H9 (cell line): Measurements from ENCODE around the gene ART4. TPM values are rescaled to one million over a fixed set of nuclear protein-coding genes. Genes with fewer than 3 reads are reported as not detected.

Experiments used
- DNase-seq: peaks from one replicate; pipeline ENCODE4 v3.0.0-alpha.2; 2017
- H2AFZ ChIP-seq: one replicate; pipeline ENCODE4 v1.6.1; 2013; ENCODE audit warnings: mild to moderate bottlenecking, low read length, control low read depth, moderate library complexity
- H2AK5ac ChIP-seq: 2 replicates; pipeline ENCODE4 v1.6.1; 2013; ENCODE audit warnings: low read length, control low read depth, mixed read lengths; ENCODE audit not compliant: insufficient read length
- H2BK120ac ChIP-seq: one replicate; pipeline ENCODE4 v1.6.1; 2013; ENCODE audit warnings: low read depth, mild to moderate bottlenecking, low read length, control low read depth, inconsistent platforms; ENCODE audit not compliant: poor library complexity, severe bottlenecking
- H2BK12ac ChIP-seq: 2 replicates; pipeline ENCODE4 v1.6.1; 2013; ENCODE audit warnings: low read length, control low read depth, mixed read lengths, low read depth; ENCODE audit not compliant: insufficient read length
- H2BK15ac ChIP-seq: 2 replicates; pipeline ENCODE4 v1.6.1; 2013; ENCODE audit warnings: low read depth, low read length, control low read depth
- H2BK20ac ChIP-seq: one replicate; pipeline ENCODE4 v1.6.1; 2013; ENCODE audit warnings: low read depth, mild to moderate bottlenecking, low read length, control low read depth, inconsistent platforms; ENCODE audit not compliant: poor library complexity, severe bottlenecking
- H2BK5ac ChIP-seq: 2 replicates; pipeline ENCODE4 v1.6.1; 2013; ENCODE audit warnings: low read length, control low read depth, mixed read lengths; ENCODE audit not compliant: insufficient read length
- H3K14ac ChIP-seq: 2 replicates; pipeline ENCODE4 v1.6.1; 2013; ENCODE audit warnings: low read length, control low read depth; ENCODE audit not compliant: insufficient read depth
- H3K18ac ChIP-seq: 2 replicates; pipeline ENCODE4 v1.6.1; 2013; ENCODE audit warnings: low read depth, mild to moderate bottlenecking, mixed read lengths, low read length, control low read depth; ENCODE audit not compliant: insufficient read length
- H3K23ac ChIP-seq: 2 replicates; pipeline ENCODE4 v1.6.1; 2013; ENCODE audit warnings: low read length, control low read depth, mixed read lengths, low read depth; ENCODE audit not compliant: insufficient read length
- H3K23me2 ChIP-seq: 2 replicates; pipeline ENCODE4 v1.6.1; 2013; ENCODE audit warnings: low read depth, mild to moderate bottlenecking, mixed read lengths, low read length, control low read depth; ENCODE audit not compliant: insufficient read length, poor library complexity, severe bottlenecking
- H3K27ac ChIP-seq: 2 replicates; pipeline ENCODE4 v1.5.1; 2013; ENCODE audit warnings: low read length, control low read depth, mixed read lengths, low read depth; ENCODE audit not compliant: insufficient read length
- H3K27me3 ChIP-seq: 2 replicates; pipeline ENCODE4 v1.6.1; 2013; ENCODE audit warnings: low read length, control low read depth, inconsistent platforms; ENCODE audit not compliant: insufficient read depth
- H3K4ac ChIP-seq: 2 replicates; pipeline ENCODE4 v1.6.1; 2013; ENCODE audit warnings: low read depth, mild to moderate bottlenecking, control low read depth, inconsistent platforms, low read length, moderate library complexity
- H3K4me1 ChIP-seq: 2 replicates; pipeline ENCODE4 v1.6.1; 2013; ENCODE audit warnings: low read length, control low read depth, inconsistent platforms; ENCODE audit not compliant: insufficient read depth
- H3K4me2 ChIP-seq: 2 replicates; pipeline ENCODE4 v1.6.1; 2013; ENCODE audit warnings: low read length, control low read depth, mixed read lengths; ENCODE audit not compliant: insufficient read length, insufficient read depth
- H3K56ac ChIP-seq: 2 replicates; pipeline ENCODE4 v1.6.1; 2013; ENCODE audit warnings: low read depth, mild to moderate bottlenecking, mixed read lengths, low read length, control low read depth; ENCODE audit not compliant: insufficient read length
- H3K79me1 ChIP-seq: 2 replicates; pipeline ENCODE4 v1.6.1; 2013; ENCODE audit warnings: low read depth, mild to moderate bottlenecking, moderate library complexity, low read length, control low read depth, inconsistent platforms; ENCODE audit not compliant: insufficient read depth, poor library complexity, severe bottlenecking
- H3K79me2 ChIP-seq: 2 replicates; pipeline ENCODE4 v1.6.1; 2013; ENCODE audit warnings: low read length, control low read depth, inconsistent platforms; ENCODE audit not compliant: insufficient read depth
- H3K9ac ChIP-seq: 2 replicates; pipeline ENCODE4 v1.6.1; 2013; ENCODE audit warnings: low read length, control low read depth, mixed read lengths; ENCODE audit not compliant: insufficient read length; ENCODE audit errors: extremely low read depth
- H3K9me3 ChIP-seq: one replicate; pipeline ENCODE4 v1.6.1; 2013; ENCODE audit warnings: low read depth, low read length, inconsistent platforms; ENCODE audit not compliant: control insufficient read depth
- H3T11ph ChIP-seq: one replicate; pipeline ENCODE4 v1.6.1; 2013; ENCODE audit warnings: mild to moderate bottlenecking, low read length, control low read depth, inconsistent platforms
- H4K20me1 ChIP-seq: one replicate; pipeline ENCODE4 v1.6.1; 2013; ENCODE audit not compliant: control insufficient read depth, insufficient read length, insufficient read depth
- H4K5ac ChIP-seq: 2 replicates; pipeline ENCODE4 v1.6.1; 2013; ENCODE audit warnings: low read depth, mild to moderate bottlenecking, mixed read lengths, low read length, control low read depth; ENCODE audit not compliant: insufficient read length
- H4K8ac ChIP-seq: replicated peaks from 2 replicates; pipeline ENCODE4 v1.6.1; 2013; ENCODE audit warnings: low read length, control low read depth, mixed read lengths, low read depth; ENCODE audit not compliant: insufficient read length
- H4K91ac ChIP-seq: 2 replicates; pipeline ENCODE4 v1.6.1; 2013; ENCODE audit warnings: low read depth, mild to moderate bottlenecking, moderate library complexity, mixed read lengths, low read length, control low read depth; ENCODE audit not compliant: insufficient read length
- H3K27ac Mint-ChIP-seq, 3 experiments: 2 replicates in 2 of 3; 3 replicates in 1 of 3; pipeline ENCODE4 v1.8.0; 2020 to 2021; ENCODE audit warnings: mixed read lengths in 3 of 3, mild to moderate bottlenecking in 1 of 3, moderate library complexity in 1 of 3
- H3K27me3 Mint-ChIP-seq: 2 replicates; pipeline ENCODE4 v1.8.0; 2021; ENCODE audit warnings: low read depth, mild to moderate bottlenecking, moderate library complexity, mixed read lengths
- H3K36me3 Mint-ChIP-seq, 3 experiments: 2 replicates in 2 of 3; 3 replicates in 1 of 3; pipeline ENCODE4 v1.8.0; 2020 to 2021; ENCODE audit warnings: low read depth in 3 of 3, mixed read lengths in 3 of 3; ENCODE audit not compliant: insufficient read depth in 1 of 3
- H3K4me1 Mint-ChIP-seq, 2 experiments: 2 replicates each; pipeline ENCODE4 v1.8.0; 2020; ENCODE audit warnings: mixed read lengths in 2 of 2
- H3K4me3 Mint-ChIP-seq, 2 experiments: 2 replicates in 1 of 2; 3 replicates in 1 of 2; pipeline ENCODE4 v1.8.0; 2020 to 2021; ENCODE audit warnings: mild to moderate bottlenecking in 2 of 2, mixed read lengths in 2 of 2, moderate library complexity in 1 of 2
- H3K9me3 Mint-ChIP-seq, 2 experiments: 2 replicates in 1 of 2; 3 replicates in 1 of 2; pipeline ENCODE4 v1.8.0; 2020; ENCODE audit warnings: mild to moderate bottlenecking in 2 of 2, mixed read lengths in 2 of 2, moderate library complexity in 1 of 2
- CTCF ChIP-seq: fragments of 200-600 bp; sonication (generic); conservative IDR thresholded peaks from 3 replicates; pipeline ENCODE4 v1.8.0; 2021; ENCODE audit warnings: antibody characterized with exemption, mild to moderate bottlenecking
- WGBS: extraction: QIAGEN DNeasy Blood & Tissue Kit; methylation state at CpG from one replicate; pipeline ENCODE4 v1.1.7; 2013; ENCODE audit warnings: missing lambda C conversion rate, low lambda C conversion rate, mixed read lengths; ENCODE audit not compliant: insufficient read length; ENCODE audit errors: extremely low coverage; 5-methylcytosine and 5-hydroxymethylcytosine counted together
- total RNA-seq: library from RNA; stranded (reverse); gene quantifications from 2 replicates; pipeline ENCODE4 v1.2.1, GENCODE V29; 2021

Gene ART4
- total RNA-seq, 1 experiment from 2014 or later, result not detected

GRCh38 chr12:14775636-14775980 lies 67.7 kb downstream of the ART4 start:
- Histone ChIP-seq H3K9me3 (no peaks in the 10 kb centered on the region), H2BK120ac (no peak overlapping the region), H2BK12ac (no peak overlapping the region), H4K91ac (no peak overlapping the region), H3K23ac (no peak overlapping the region), H3K14ac (no peak overlapping the region), H3K27me3 (no peaks in the 10 kb centered on the region), H4K5ac (no peak overlapping the region), H3K4me1 (no peaks in the 10 kb centered on the region), H3K18ac (no peak overlapping the region), H3K56ac (no peak overlapping the region), H3K4me2 (peak overlapping the region; percentile 75), H4K8ac (no peak overlapping the region), H2AFZ (no peak overlapping the region), H2BK15ac (no peak overlapping the region), H3T11ph (no peak overlapping the region), H3K23me2 (peaks cover 13% of the 10 kb centered on the region), H3K79me2 (no peaks in the 10 kb centered on the region; the same call in 1 of the 2 replicates), H3K9ac (no peak overlapping the region), H2BK5ac (no peak overlapping the region), H4K20me1 (peaks cover 2% of the 10 kb centered on the region), H3K4ac (no peak overlapping the region), H2BK20ac (no peak overlapping the region), H3K79me1 (no peaks in the 10 kb centered on the region), H2AK5ac (no peak overlapping the region), H3K27ac (no peak overlapping the region)
- Mint-ChIP-seq H3K27ac (no peak overlapping the region), H3K4me1 (peaks cover 37 to 45% of the 10 kb centered on the region in 2 experiments), H3K36me3 (no peaks in the 10 kb centered on the region; a peak in 1 of 7 replicates), H3K9me3 (no peaks in the 10 kb centered on the region), H3K4me3 (peak overlapping the region; percentile 96 to 98), H3K27me3 (no peaks in the 10 kb centered on the region; the same call in 1 of the 2 replicates)
- DNase-seq, result no peak
- no peak for TF ChIP-seq CTCF
- WGBS, result no CpG with 5 or more reads among the region's 1 CpG

Other genes with a start within 250 kb of the ART4 start
- 1.3 and 1.9 TPM in 2 replicates for gene GUCY2C, start 146.9 kb downstream of the ART4 start, total RNA-seq
- gene WBP11, start 40.0 kb downstream of the ART4 start, total RNA-seq, result 108 TPM in 2 replicates
- 1.6 and 1.9 TPM in 2 replicates for gene C12orf60, start 39.9 kb downstream of the ART4 start, total RNA-seq
- not detected in 2 replicates for gene SMCO3, start 29.3 kb downstream of the ART4 start, total RNA-seq
- not detected in 2 replicates for gene MGP, start 42.3 kb upstream of the ART4 start, total RNA-seq
- not detected in 2 replicates for gene ERP27, start 95.0 kb upstream of the ART4 start, total RNA-seq
- 0.29 and 0.44 TPM in 2 replicates for gene ARHGDIB, start 118.1 kb upstream of the ART4 start, total RNA-seq
- not detected in 2 replicates for gene PDE6H, start 129.5 kb upstream of the ART4 start, total RNA-seq